ENCODE results near the gene TNFRSF14. TPM values are rescaled to one million over a fixed set of nuclear protein-coding genes. Genes with fewer than 3 reads are reported as not detected.
A peak's percentile ranks its signal among the peaks of the same experiment; 100 is the strongest.

The TNFRSF14 gene
- total and polyA plus RNA-seq, 9 of the 15 experiments (the other 6 are each of a cell fraction or from before 2014, with no cell fraction given): 0.11 to 2.3 (median 0.68) TPM; not detected in 2

DNA sequence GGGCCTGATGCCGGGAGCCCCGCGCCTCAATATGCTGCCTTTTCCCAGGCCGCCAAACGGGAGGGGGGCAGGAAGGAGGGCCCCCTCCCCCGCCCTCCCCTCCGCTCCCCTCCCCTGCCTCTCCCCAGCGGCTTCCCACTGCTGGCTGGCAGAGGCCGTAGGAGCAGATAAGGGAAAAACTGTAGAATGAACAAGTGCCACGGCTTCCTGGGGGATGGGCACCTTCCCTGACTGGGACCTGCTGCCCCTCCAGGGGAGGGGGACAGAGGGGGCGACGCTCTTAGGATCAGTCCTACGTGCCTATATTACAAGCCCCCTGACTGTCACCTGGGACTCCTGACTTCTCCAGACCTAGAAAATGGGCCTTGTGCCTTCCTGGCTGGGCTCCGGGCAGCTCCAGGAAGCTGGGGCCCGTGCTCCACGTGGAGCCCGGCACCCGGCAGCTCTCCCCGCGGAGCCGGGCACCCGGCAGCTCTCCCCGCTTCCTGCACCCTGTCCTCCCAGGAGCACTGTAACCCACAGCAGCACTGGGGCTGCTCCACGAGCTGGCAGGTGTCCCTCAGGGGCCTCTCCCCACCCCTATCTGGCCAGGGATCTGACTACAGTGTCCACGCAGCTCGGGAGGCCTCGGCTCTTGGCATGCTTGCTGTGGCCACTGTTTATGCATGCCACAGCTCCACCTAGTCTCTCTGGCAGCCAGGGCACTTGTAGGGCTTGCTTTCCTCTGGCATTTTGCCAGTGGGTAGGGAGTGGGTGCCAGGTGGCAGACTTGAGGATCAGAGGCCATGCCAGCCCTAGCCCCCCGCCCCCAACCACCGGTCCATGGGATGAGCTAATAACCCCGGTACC, 25.4 kb upstream of the TNFRSF14 start:
- Histone ChIP-seq H3K9me3 (replicated peaks; ENCODE audit: control insufficient read depth, insufficient read depth, low read depth, low read length) (no peaks in the 10 kb centered on the region), H3K4me3 (no peak overlapping the region), H3K27me3 (ENCODE audit: control insufficient read depth in 2 of 2, insufficient read depth in 2 of 2, low read length in 2 of 2) (peaks cover 39 to 56% of the 10 kb centered on the region in 2 experiments; a peak in 4 of 5 replicates), H3K9me1 (ENCODE audit: control insufficient read depth, insufficient read depth, low read length) (no peaks in the 10 kb centered on the region), H3K27ac (ENCODE audit: extremely low read depth, low read depth, low read length) (no peak overlapping the region), H3K36me3 (ENCODE audit: control insufficient read depth, insufficient read depth, low read length) (no peaks in the 10 kb centered on the region), H2AFZ (ENCODE audit: low read depth, low read length) (no peak overlapping the region), H3K4me2 (ENCODE audit: insufficient read depth, low read length) (no peak overlapping the region), H4K20me1 (replicated peaks; ENCODE audit: control insufficient read depth, insufficient read depth, low read length) (peaks cover 12% of the 10 kb centered on the region; the same call in 1 of the 2 replicates), H3K79me2 (ENCODE audit: control insufficient read depth, insufficient read depth, low read length) (peaks cover 4% of the 10 kb centered on the region), H3K9ac (ENCODE audit: insufficient read depth in 1 of 2, low read depth in 2 of 2, low read length in 2 of 2) (no peak overlapping the region; a peak in 2 of 4 replicates), H3K4me1 (replicated peaks in 1 of 2; ENCODE audit: control insufficient read depth in 2 of 2, insufficient read depth in 2 of 2, low read length in 2 of 2) (peaks cover 3 to 82% of the 10 kb centered on the region in 2 experiments; a peak in 3 of 5 replicates)
- BruUV-seq (replicated peaks): no TSS peak
- TF ChIP-seq, protein P1, sequence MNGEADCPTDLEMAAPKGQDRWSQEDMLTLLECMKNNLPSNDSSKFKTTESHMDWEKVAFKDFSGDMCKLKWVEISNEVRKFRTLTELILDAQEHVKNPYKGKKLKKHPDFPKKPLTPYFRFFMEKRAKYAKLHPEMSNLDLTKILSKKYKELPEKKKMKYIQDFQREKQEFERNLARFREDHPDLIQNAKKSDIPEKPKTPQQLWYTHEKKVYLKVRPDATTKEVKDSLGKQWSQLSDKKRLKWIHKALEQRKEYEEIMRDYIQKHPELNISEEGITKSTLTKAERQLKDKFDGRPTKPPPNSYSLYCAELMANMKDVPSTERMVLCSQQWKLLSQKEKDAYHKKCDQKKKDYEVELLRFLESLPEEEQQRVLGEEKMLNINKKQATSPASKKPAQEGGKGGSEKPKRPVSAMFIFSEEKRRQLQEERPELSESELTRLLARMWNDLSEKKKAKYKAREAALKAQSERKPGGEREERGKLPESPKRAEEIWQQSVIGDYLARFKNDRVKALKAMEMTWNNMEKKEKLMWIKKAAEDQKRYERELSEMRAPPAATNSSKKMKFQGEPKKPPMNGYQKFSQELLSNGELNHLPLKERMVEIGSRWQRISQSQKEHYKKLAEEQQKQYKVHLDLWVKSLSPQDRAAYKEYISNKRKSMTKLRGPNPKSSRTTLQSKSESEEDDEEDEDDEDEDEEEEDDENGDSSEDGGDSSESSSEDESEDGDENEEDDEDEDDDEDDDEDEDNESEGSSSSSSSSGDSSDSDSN (IDR thresholded peaks at IDR 0.05; ENCODE audit: borderline replicate concordance in 1 of 2, low read depth in 2 of 2, low read length in 2 of 2): peak; percentile 23 to 26; a peak in 1 of 4 replicates
- TF ChIP-seq, protein P2, sequence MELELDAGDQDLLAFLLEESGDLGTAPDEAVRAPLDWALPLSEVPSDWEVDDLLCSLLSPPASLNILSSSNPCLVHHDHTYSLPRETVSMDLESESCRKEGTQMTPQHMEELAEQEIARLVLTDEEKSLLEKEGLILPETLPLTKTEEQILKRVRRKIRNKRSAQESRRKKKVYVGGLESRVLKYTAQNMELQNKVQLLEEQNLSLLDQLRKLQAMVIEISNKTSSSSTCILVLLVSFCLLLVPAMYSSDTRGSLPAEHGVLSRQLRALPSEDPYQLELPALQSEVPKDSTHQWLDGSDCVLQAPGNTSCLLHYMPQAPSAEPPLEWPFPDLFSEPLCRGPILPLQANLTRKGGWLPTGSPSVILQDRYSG (tag; conservative IDR thresholded peaks at IDR 0.05; ENCODE audit: low read depth): no peak
- TF ChIP-seq SREBF1 (IDR thresholded peaks at IDR 0.05; ENCODE audit: borderline replicate concordance, low read depth, low read length) (no peak), NFIC (IDR thresholded peaks at IDR 0.05) (peak; percentile 79), ZNF263 (CRISPR knock-in tag; IDR thresholded peaks at IDR 0.05; ENCODE audit: borderline replicate concordance) (peak; percentile 48; the same call in 1 of the 2 replicates), SRSF1 (IDR thresholded peaks at IDR 0.05; ENCODE audit: low read depth, low read length) (no peak)
- TF ChIP-seq, protein P3, sequence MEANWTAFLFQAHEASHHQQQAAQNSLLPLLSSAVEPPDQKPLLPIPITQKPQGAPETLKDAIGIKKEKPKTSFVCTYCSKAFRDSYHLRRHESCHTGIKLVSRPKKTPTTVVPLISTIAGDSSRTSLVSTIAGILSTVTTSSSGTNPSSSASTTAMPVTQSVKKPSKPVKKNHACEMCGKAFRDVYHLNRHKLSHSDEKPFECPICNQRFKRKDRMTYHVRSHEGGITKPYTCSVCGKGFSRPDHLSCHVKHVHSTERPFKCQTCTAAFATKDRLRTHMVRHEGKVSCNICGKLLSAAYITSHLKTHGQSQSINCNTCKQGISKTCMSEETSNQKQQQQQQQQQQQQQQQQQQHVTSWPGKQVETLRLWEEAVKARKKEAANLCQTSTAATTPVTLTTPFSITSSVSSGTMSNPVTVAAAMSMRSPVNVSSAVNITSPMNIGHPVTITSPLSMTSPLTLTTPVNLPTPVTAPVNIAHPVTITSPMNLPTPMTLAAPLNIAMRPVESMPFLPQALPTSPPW (CRISPR knock-in tag; IDR thresholded peaks at IDR 0.05): peak; percentile 54
- intact Hi-C loops (cut with micrococcal nuclease) (no loop called here), in situ Hi-C loops (cut with MboI) (loop anchor here (25.0 kb wide), 1 partner anchor 343 kb away; the partner anchor contains the start of gene FAAP20)
- ATAC-seq (no peak), FAIRE-seq (no peak), DNase-seq (ENCODE audit: extremely low read depth in 1 of 4, low spot score in 3 of 4) (no peak)
- CTCF ChIA-PET (ENCODE audit: low intra/inter-chr PET ratio): no interaction called here
- POLR2A ChIA-PET: interaction anchor here (1.0 kb wide), 1 partner anchor 30 kb away, joined by 5 read pairs; no protein-coding TSS in a partner anchor
- 24% methylated on average over 24 of the region's 30 CpGs for WGBS (ENCODE audit: insufficient coverage, low coverage, missing lambda C conversion rate)
